Suppressor macrophage treated with lipopolysaccharide for 4 hours (primary cell): Measurements from ENCODE around the gene ZNF354B.

ENCODE experiments used
- DNase-seq: peaks from one replicate; pipeline ENCODE4 v3.0.0-alpha.2; 2020

The ZNF354B gene

DNA sequence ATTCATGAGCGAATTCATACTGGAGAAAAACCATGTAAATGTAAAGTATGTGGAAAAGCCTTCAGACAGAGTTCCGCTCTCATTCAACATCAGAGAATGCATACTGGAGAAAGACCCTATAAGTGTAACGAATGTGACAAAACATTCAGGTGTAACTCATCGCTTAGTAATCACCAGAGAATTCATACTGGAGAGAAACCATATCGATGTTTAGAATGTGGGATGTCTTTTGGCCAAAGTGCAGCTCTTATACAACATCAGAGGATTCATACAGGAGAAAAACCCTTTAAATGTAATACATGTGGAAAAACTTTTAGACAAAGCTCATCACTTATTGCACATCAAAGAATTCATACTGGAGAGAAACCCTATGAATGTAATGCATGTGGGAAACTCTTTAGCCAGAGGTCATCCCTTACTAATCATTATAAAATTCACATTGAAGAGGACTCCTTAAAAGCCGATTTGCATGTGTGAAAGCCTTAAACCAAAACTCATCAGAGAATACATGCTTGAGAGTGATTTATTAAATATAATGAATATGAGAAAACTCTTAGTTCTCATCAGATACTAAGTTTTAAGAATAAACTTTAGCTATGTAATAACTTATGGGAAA is 24.2 kb downstream of the ZNF354B start:
- DNase-seq, result no peak

GRCh38 chr5:178895615-178896571 is 36.1 kb downstream of the ZNF354B start, which contains the start of gene ZFP2:
Gene ZFP2 (plus strand): TSS chr5:178895913. CDS start chr5:178931314, 35,401 bp downstream.
- DNase-seq, result peak; percentile 9

- DNase-seq, result no peak
These were observed 39.5 kb downstream of the ZNF354B start for GRCh38 chr5:178899289-178899688.

GRCh38 chr5:178902849-178903248 is 43.1 kb downstream of the ZNF354B start:
- DNase-seq, result no peak

GRCh38 chr5:178931846-178932760 is 72.3 kb downstream of the ZNF354B start:
- no peak for DNase-seq
